IMR-90 (cell line): ENCODE results near the gene LYVE1. TPM values are rescaled to one million over a fixed set of nuclear protein-coding genes. Genes with fewer than 3 reads are reported as not detected.
A peak's percentile ranks its signal among the peaks of the same experiment; 100 is the strongest.

Source experiments
- ATAC-seq: fragments of 200-7000 bp; cut with Tn5 transposase; 2 replicates; pipeline ENCODE4 v1.9.1; 2020; ENCODE audit warnings: low read depth, mild to moderate bottlenecking, moderate library complexity
- BruUV-seq: library from RNA; stranded (reverse); fragments of 400-500 nt; replicated peaks from 2 replicates; lab custom pipeline; 2021; lab: Mats Ljungman, UMichigan
- CTCF ChIA-PET: fragments of 300-600 bp; formaldehyde crosslinking; extraction: SDS; loops from one replicate; lab custom pipeline; 2021; ENCODE audit warnings: antibody characterized with exemption; lab: Yijun Ruan, JAX
- POLR2A ChIA-PET: fragments of 300-600 bp; sonication (Branson Sonifier 250); formaldehyde crosslinking; loops from one replicate; lab custom pipeline; 2022; ENCODE audit warnings: antibody characterized with exemption; ENCODE audit not compliant: unreplicated experiment; lab: Charles Lee
- DNase-seq: peaks from one replicate; pipeline ENCODE4 v3.0.0; 2013
- H2AFZ ChIP-seq: replicated peaks from 2 replicates; pipeline ENCODE3; 2013; ENCODE audit warnings: low read length, mild to moderate bottlenecking; ENCODE audit not compliant: poor library complexity
- H2AK5ac ChIP-seq: 2 replicates; pipeline ENCODE4 v1.6.1; 2013; ENCODE audit warnings: low read depth, low read length, inconsistent platforms
- H2AK9ac ChIP-seq: replicated peaks from 2 replicates; pipeline ENCODE3; 2013; ENCODE audit warnings: mild to moderate bottlenecking, low read depth, low read length, moderate library complexity; ENCODE audit not compliant: poor library complexity
- H2BK120ac ChIP-seq: 2 replicates; pipeline ENCODE4 v1.6.1; 2013; ENCODE audit warnings: low read depth, low read length, inconsistent platforms
- H2BK15ac ChIP-seq: 3 replicates; pipeline ENCODE4 v1.6.1; 2013; ENCODE audit warnings: low read depth, low read length, inconsistent platforms
- H2BK20ac ChIP-seq: 2 replicates; pipeline ENCODE4 v1.6.1; 2013; ENCODE audit warnings: low read depth, mild to moderate bottlenecking, inconsistent platforms, low read length, moderate library complexity
- H2BK5ac ChIP-seq: 2 replicates; pipeline ENCODE4 v1.6.1; 2013; ENCODE audit warnings: mild to moderate bottlenecking, low read depth, low read length, inconsistent platforms; ENCODE audit not compliant: poor library complexity, severe bottlenecking
- H3K14ac ChIP-seq: replicated peaks from 2 replicates; pipeline ENCODE4 v1.6.1; 2013; ENCODE audit warnings: low read depth, low read length, inconsistent platforms
- H3K18ac ChIP-seq: 2 replicates; pipeline ENCODE4 v1.6.1; 2013; ENCODE audit warnings: low read depth, low read length, control low read depth
- H3K23ac ChIP-seq: 2 replicates; pipeline ENCODE4 v1.6.1; 2013; ENCODE audit warnings: low read depth, low read length, inconsistent platforms
- H3K27ac ChIP-seq: 2 replicates; pipeline ENCODE4 v1.5.1; 2013; ENCODE audit warnings: mild to moderate bottlenecking, control low read depth, low read length; ENCODE audit not compliant: insufficient read depth
- H3K27me3 ChIP-seq: 2 replicates; pipeline ENCODE4 v1.6.1; 2013; ENCODE audit warnings: low read length; ENCODE audit not compliant: control insufficient read depth, insufficient read depth
- H3K36me3 ChIP-seq: 2 replicates; pipeline ENCODE4 v1.6.1; 2013; ENCODE audit warnings: low read length, mixed read lengths; ENCODE audit not compliant: control insufficient read depth, insufficient read depth
- H3K4ac ChIP-seq: 2 replicates; pipeline ENCODE4 v1.6.1; 2013; ENCODE audit warnings: low read depth, low read length, inconsistent platforms
- H3K4me1 ChIP-seq: 2 replicates; pipeline ENCODE4 v1.6.1; 2013; ENCODE audit warnings: low read length, mixed read lengths; ENCODE audit not compliant: control insufficient read depth, insufficient read depth
- H3K4me2 ChIP-seq: 2 replicates; pipeline ENCODE4 v1.6.1; 2013; ENCODE audit warnings: low read depth, mild to moderate bottlenecking, control low read depth, low read length, moderate library complexity
- H3K4me3 ChIP-seq: 2 replicates; pipeline ENCODE4 v1.5.1; 2013; ENCODE audit warnings: low read depth, mild to moderate bottlenecking, control low read depth, low read length, moderate library complexity; ENCODE audit not compliant: insufficient read depth
- H3K56ac ChIP-seq: 2 replicates; pipeline ENCODE4 v1.6.1; 2013; ENCODE audit warnings: low read length, inconsistent platforms; ENCODE audit not compliant: insufficient read depth; ENCODE audit errors: extremely low read depth
- H3K79me1 ChIP-seq, 2 experiments: 2 replicates each; pipeline ENCODE4 v1.6.1; 2013; ENCODE audit warnings: low read length in 2 of 2, inconsistent platforms in 1 of 2, low read depth in 1 of 2
- H3K9ac ChIP-seq: 2 replicates; pipeline ENCODE4 v1.6.1; 2013; ENCODE audit warnings: low read depth, low read length, control low read depth
- H3K9me1 ChIP-seq: 2 replicates; pipeline ENCODE4 v1.6.1; 2013; ENCODE audit warnings: low read length, inconsistent platforms; ENCODE audit not compliant: insufficient read depth
- H3K9me3 ChIP-seq: 2 replicates; pipeline ENCODE4 v1.6.1; 2013; ENCODE audit warnings: low read length; ENCODE audit not compliant: control insufficient read depth, insufficient read depth
- H4K20me1 ChIP-seq: 2 replicates; pipeline ENCODE4 v1.6.1; 2013; ENCODE audit warnings: low read length, inconsistent platforms; ENCODE audit not compliant: insufficient read depth
- H4K5ac ChIP-seq: 2 replicates; pipeline ENCODE4 v1.6.1; 2013; ENCODE audit warnings: mild to moderate bottlenecking, low read depth, low read length, control low read depth
- H4K8ac ChIP-seq, 2 experiments: 2 replicates each; pipeline ENCODE4 v1.6.1; 2013; ENCODE audit warnings: low read depth in 2 of 2, low read length in 2 of 2, control low read depth in 1 of 2, inconsistent platforms in 1 of 2
- H4K91ac ChIP-seq: 2 replicates; pipeline ENCODE4 v1.6.1; 2013; ENCODE audit warnings: low read depth, low read length, inconsistent platforms; ENCODE audit not compliant: insufficient read depth
- MXI1 ChIP-seq: IDR thresholded peaks from 2 replicates; pipeline ENCODE4 v1.6.1; 2012; ENCODE audit warnings: low read depth, mild to moderate bottlenecking, low read length, moderate library complexity, borderline replicate concordance
- NFE2L2 ChIP-seq: fragments of 150-350 bp; IDR thresholded peaks from 2 replicates; pipeline ENCODE4 v1.6.1; 2016; ENCODE audit warnings: low read depth, mild to moderate bottlenecking, low read length
- POLR2A ChIP-seq: IDR thresholded peaks from 2 replicates; pipeline ENCODE4 v1.6.1; 2012; ENCODE audit warnings: mild to moderate bottlenecking, low read depth, low read length
- RAD21 ChIP-seq: IDR thresholded peaks from 2 replicates; pipeline ENCODE4 v1.6.1; 2012; ENCODE audit warnings: low read length, improper control_type of control experiment
- SMC3 ChIP-seq: fragments of 150-350 bp; IDR thresholded peaks from 2 replicates; pipeline ENCODE4 v1.6.1; 2016; ENCODE audit warnings: low read depth, mild to moderate bottlenecking, antibody characterized with exemption, low read length, moderate library complexity
- WGBS, 2 experiments: methylation state at CpG; one replicate each; pipeline versions ENCODE4 v1.1.5 to v1.1.7; 2013; ENCODE audit warnings: missing lambda C conversion rate in 2 of 2; ENCODE audit not compliant: insufficient read length in 1 of 2; ENCODE audit errors: extremely low coverage in 2 of 2; 5-methylcytosine and 5-hydroxymethylcytosine counted together
- dilution Hi-C: fragments of 300-500 bp; cut with HindIII; formaldehyde crosslinking; loops from one replicate; pipeline ENCODE4 v1.14.3; 2018; ENCODE audit warnings: low sequenced_read_pairs; ENCODE audit not compliant: unreplicated experiment
- in situ Hi-C: fragments of 300-500 bp; cut with MboI; formaldehyde crosslinking; loops from 3 replicates; pipeline ENCODE4 v1.14.3; 2019; ENCODE audit warnings: low sequenced_read_pairs, inconsistent platforms, mixed read lengths
- intact Hi-C: fragments of 100-400 bp; cut with micrococcal nuclease; formaldehyde crosslinking; loops from 2 replicates; pipeline ENCODE4 v1.10.0; 2022
- polyA plus RNA-seq, 3 experiments: library from polyadenylated mRNA; depleted of rRNA; stranded (reverse); fragments of >200 nt; gene quantifications; 2 replicates each; pipeline ENCODE4 v1.2.3, GENCODE V29; 2012; ENCODE audit warnings: low replicate concordance in 1 of 3
- total RNA-seq: library from RNA; depleted of rRNA; stranded (reverse); fragments of >200 nt; gene quantifications from 2 replicates; pipeline ENCODE4 v1.2.3, GENCODE V29; 2012
- TF ChIP-seq, protein P1 (sequence below): fragments of 150-350 bp; IDR thresholded peaks from 2 replicates; pipeline ENCODE4 v1.6.1; 2016; ENCODE audit warnings: low read depth, mild to moderate bottlenecking, low read length, moderate library complexity, borderline replicate concordance

The LYVE1 gene
- total and polyA plus RNA-seq, 2 of the 4 experiments (the other 2 are of a cell fraction): not detected

DNA sequence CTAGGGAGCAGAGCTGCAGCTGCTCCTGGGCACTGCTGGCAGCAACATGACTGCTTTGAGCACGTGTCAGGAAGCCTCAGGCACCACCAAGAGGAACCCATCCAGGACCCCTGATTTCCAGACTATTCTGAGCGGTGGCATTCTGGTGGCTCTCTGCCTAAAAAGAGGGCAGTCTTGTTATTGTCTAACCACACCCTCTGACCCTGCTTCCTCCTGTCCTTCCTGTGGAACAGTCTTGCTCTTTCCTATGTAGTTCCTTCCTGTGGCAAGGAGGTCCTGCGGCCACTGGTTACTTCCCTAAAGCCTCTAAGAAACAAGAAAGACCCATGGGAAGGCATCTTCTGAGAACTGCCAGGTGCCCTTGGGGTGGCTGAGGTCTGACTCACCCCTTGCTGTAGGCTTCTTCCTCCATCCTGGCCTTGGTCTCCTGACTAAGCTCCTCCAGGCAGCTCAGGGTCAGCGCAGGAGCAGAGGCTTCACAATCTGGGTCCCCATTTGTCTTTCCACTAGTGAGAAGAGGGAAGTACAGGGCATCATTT is 13.1 kb upstream of the LYVE1 start:
- peak overlapping the region; percentile 95 for H2AK5ac ChIP-seq
- peak; percentile 63 for DNase-seq

More for the DNA sequence above, 13.1 kb upstream of the LYVE1 start:
- ChIA-PET POLR2A (no interaction called here), CTCF (interaction anchor here (0.6 to 1.4 kb wide), 4 partner anchors 13 to 41 kb away, joined by 3 to 5 read pairs (median 4); partner anchors contain the start of genes LYVE1 and RNF141)
- Histone ChIP-seq H3K36me3 (peaks cover 41% of the 10 kb centered on the region), H2BK5ac (no peak overlapping the region), H3K18ac (peak overlapping the region; percentile 21; the same call in 1 of the 2 replicates), H3K4me3 (no peak overlapping the region), H2AFZ (no peak overlapping the region), H3K9ac (no peak overlapping the region), H2AK9ac (no peak overlapping the region), H3K27me3 (no peaks in the 10 kb centered on the region), H3K9me3 (no peaks in the 10 kb centered on the region), H3K9me1 (peaks cover 35% of the 10 kb centered on the region), H3K23ac (peak overlapping the region; percentile 51; the same call in 1 of the 2 replicates), H3K79me1 (peaks cover 0 to 16% of the 10 kb centered on the region in 2 experiments; a peak in 2 of 4 replicates), H3K4me1 (peaks cover 22% of the 10 kb centered on the region), H4K8ac (peak overlapping the region in 1 of 2 experiments; percentile 66; a peak in 2 of 4 replicates), H3K14ac (peak overlapping the region; percentile 29), H2BK15ac (peak overlapping the region; percentile 41; the same call in 1 of the 3 replicates), H3K27ac (no peak overlapping the region), H2BK20ac (peak overlapping the region; percentile 88), H4K5ac (no peak overlapping the region), H3K4ac (peak overlapping the region; percentile 69), H4K91ac (peak overlapping the region; percentile 64; the same call in 1 of the 2 replicates), H2BK120ac (peak overlapping the region; percentile 70; the same call in 1 of the 2 replicates), H4K20me1 (no peaks in the 10 kb centered on the region; the same call in 1 of the 2 replicates), H3K56ac (no peak overlapping the region), H3K4me2 (no peak overlapping the region)
- TF ChIP-seq, protein P1, sequence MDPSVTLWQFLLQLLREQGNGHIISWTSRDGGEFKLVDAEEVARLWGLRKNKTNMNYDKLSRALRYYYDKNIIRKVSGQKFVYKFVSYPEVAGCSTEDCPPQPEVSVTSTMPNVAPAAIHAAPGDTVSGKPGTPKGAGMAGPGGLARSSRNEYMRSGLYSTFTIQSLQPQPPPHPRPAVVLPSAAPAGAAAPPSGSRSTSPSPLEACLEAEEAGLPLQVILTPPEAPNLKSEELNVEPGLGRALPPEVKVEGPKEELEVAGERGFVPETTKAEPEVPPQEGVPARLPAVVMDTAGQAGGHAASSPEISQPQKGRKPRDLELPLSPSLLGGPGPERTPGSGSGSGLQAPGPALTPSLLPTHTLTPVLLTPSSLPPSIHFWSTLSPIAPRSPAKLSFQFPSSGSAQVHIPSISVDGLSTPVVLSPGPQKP: no peak
- TF ChIP-seq RAD21: no peak
- TF ChIP-seq NFE2L2: no peak
- no peak for TF ChIP-seq SMC3
- no peak for TF ChIP-seq MXI1
- no peak for TF ChIP-seq POLR2A
- in situ Hi-C loops (no loop called here), dilution Hi-C loops (no loop called here), intact Hi-C loops (no loop called here)
- ATAC-seq: peak; percentile 30; the same call in 1 of the 2 replicates
- WGBS, 2 experiments: no CpG with 5 or more reads among the region's 4 CpGs
- no TSS peak for BruUV-seq
